ENCODE measurements around the gene CCL23.

Gene CCL23

DNA sequence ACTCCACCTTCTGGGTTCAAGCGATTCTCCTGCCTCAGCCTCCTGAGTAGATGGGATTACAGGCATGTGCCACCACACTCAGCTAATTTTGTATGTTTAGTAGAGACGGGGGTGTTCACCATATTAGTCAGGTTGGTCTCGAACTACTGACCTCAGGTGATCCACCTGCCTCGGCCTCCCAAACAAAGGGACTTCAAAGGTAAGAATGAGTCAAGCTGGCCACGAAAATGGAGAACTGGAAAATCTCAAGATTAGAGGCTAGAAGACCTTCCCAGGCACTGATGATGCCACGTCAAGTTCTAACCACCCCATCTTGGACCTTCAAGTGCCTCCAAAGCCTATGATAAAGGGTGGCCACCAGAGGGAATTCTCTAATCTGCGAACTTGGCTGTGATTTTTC, 15.1 kb downstream of the CCL23 start:
- Histone ChIP-seq H3K27ac (ENCODE audit: extremely low read depth, low read depth, low read length) (no peak overlapping the region), H3K9me3 (ENCODE audit: control insufficient read depth, insufficient read depth, low read depth, low read length) (no peaks in the 10 kb centered on the region), H3K36me3 (ENCODE audit: control insufficient read depth in 2 of 2, insufficient read depth in 1 of 2, low read length in 2 of 2) (no peaks in the 10 kb centered on the region), H3K4me1 (ENCODE audit: control insufficient read depth, insufficient read depth, low read length) (0 out of 2 replicates have a peak, but pooled peaks cover 4% of the 10 kb centered on the region), H3K4me3 (ENCODE audit: low read depth, low read length) (no peak overlapping the region)
- CTCF ChIA-PET: interaction anchor here (1.2 to 3.9 kb wide), 2 partner anchors 70 to 146 kb away, joined by 5 to 26 read pairs; no protein-coding TSS in a partner anchor
- no peak for TF ChIP-seq RBAK (tag by site-specific recombination; IDR thresholded peaks at IDR 0.05)
- no peak for TF ChIP-seq KLF1 (tag by site-specific recombination; IDR thresholded peaks at IDR 0.05)
- no peak for TF ChIP-seq ZNF362 (tag by site-specific recombination; IDR thresholded peaks at IDR 0.05)
- no peak for TF ChIP-seq ZNF157 (tag by site-specific recombination; IDR thresholded peaks at IDR 0.05)
- TF ChIP-seq HOXA7 (CRISPR knock-in tag; IDR thresholded peaks at IDR 0.05; ENCODE audit: borderline replicate concordance): no peak
- TF ChIP-seq ZNF585B (tag by site-specific recombination; IDR thresholded peaks at IDR 0.05): no peak
- TF ChIP-seq ZNF341 (tag by site-specific recombination; IDR thresholded peaks at IDR 0.05; ENCODE audit: low read depth): no peak
- no peak for TF ChIP-seq ZNF701 (tag by site-specific recombination; IDR thresholded peaks at IDR 0.05)
- no peak for TF ChIP-seq ZNF184 (tag by site-specific recombination; IDR thresholded peaks at IDR 0.05)
- TF ChIP-seq ZNF843 (tag by site-specific recombination; IDR thresholded peaks at IDR 0.05): no peak
- TF ChIP-seq ZNF416 (tag by site-specific recombination; IDR thresholded peaks at IDR 0.05): no peak
- TF ChIP-seq, protein P1, sequence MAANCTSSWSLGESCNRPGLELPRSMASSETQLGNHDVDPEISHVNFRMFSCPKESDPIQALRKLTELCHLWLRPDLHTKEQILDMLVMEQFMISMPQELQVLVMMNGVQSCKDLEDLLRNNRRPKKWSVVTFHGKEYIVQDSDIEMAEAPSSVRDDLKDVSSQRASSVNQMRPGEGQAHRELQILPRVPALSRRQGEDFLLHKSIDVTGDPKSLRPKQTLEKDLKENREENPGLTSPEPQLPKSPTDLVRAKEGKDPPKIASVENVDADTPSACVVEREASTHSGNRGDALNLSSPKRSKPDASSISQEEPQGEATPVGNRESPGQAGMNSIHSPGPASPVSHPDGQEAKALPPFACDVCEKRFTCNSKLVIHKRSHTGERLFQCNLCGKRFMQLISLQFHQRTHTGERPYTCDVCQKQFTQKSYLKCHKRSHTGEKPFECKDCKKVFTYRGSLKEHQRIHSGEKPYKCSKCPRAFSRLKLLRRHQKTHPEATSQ (tag by site-specific recombination; IDR thresholded peaks at IDR 0.05): no peak
- TF ChIP-seq SCRT1 (tag by site-specific recombination; IDR thresholded peaks at IDR 0.05; ENCODE audit: borderline replicate concordance): no peak
- TF ChIP-seq, protein P2, sequence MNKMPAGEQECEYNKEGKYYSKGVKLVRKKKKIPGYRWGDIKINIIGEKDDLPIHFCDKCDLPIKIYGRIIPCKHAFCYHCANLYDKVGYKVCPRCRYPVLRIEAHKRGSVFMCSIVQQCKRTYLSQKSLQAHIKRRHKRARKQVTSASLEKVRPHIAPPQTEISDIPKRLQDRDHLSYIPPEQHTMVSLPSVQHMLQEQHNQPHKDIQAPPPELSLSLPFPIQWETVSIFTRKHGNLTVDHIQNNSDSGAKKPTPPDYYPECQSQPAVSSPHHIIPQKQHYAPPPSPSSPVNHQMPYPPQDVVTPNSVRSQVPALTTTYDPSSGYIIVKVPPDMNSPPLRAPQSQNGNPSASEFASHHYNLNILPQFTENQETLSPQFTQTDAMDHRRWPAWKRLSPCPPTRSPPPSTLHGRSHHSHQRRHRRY (tag by site-specific recombination; IDR thresholded peaks at IDR 0.05): no peak
- no peak for TF ChIP-seq ZSCAN18 (tag by site-specific recombination; IDR thresholded peaks at IDR 0.05)
- no peak for TF ChIP-seq ZNF214 (tag by site-specific recombination; IDR thresholded peaks at IDR 0.05; ENCODE audit: borderline replicate concordance)
- TF ChIP-seq, protein P3, sequence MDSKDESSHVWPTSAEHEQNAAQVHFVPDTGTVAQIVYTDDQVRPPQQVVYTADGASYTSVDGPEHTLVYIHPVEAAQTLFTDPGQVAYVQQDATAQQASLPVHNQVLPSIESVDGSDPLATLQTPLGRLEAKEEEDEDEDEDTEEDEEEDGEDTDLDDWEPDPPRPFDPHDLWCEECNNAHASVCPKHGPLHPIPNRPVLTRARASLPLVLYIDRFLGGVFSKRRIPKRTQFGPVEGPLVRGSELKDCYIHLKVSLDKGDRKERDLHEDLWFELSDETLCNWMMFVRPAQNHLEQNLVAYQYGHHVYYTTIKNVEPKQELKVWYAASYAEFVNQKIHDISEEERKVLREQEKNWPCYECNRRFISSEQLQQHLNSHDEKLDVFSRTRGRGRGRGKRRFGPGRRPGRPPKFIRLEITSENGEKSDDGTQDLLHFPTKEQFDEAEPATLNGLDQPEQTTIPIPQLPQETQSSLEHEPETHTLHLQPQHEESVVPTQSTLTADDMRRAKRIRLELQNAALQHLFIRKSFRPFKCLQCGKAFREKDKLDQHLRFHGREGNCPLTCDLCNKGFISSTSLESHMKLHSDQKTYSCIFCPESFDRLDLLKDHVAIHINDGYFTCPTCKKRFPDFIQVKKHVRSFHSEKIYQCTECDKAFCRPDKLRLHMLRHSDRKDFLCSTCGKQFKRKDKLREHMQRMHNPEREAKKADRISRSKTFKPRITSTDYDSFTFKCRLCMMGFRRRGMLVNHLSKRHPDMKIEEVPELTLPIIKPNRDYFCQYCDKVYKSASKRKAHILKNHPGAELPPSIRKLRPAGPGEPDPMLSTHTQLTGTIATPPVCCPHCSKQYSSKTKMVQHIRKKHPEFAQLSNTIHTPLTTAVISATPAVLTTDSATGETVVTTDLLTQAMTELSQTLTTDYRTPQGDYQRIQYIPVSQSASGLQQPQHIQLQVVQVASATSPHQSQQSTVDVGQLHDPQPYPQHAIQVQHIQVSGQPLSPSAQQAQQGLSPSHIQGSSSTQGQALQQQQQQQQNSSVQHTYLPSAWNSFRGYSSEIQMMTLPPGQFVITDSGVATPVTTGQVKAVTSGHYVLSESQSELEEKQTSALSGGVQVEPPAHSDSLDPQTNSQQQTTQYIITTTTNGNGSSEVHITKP (tag by site-specific recombination; IDR thresholded peaks at IDR 0.05): no peak
- no peak for TF ChIP-seq ZNF610 (tag by site-specific recombination; IDR thresholded peaks at IDR 0.05; ENCODE audit: borderline replicate concordance)
- POLR2A ChIA-PET: no interaction called here

Data from HEK293 (cell line).